ENCODE results near the gene MYPN. TPM values are rescaled to one million over a fixed set of nuclear protein-coding genes. Genes with fewer than 3 reads are reported as not detected.

Gene MYPN
- polyA plus RNA-seq, 1 experiment, result 9.7 TPM

DNA sequence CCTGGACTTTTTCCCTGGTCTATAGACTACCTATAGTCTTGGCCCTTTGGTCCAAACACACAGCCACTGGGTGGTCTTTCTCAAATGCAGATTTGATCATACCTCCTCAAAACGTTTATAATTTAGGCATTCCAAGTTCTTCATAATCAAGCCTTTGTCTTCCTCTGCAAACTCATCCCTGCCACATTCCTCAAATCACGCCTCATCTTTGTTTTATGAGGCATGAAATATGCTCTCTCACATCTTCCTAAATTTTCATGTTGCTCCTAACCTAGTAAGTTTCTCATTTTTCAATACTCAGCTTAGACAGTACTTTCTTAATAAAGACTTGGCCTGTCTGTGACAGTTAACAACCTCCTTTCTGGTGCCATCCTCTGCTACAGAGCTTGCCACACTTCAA lies 23.3 kb upstream of the MYPN start:
- H3K27me3 ChIP-seq (ENCODE audit: control insufficient read depth, insufficient read depth, low read length), result no peaks in the 10 kb centered on the region
- ChIA-PET POLR2A (interaction anchor here (1.1 kb wide), 1 partner anchor 67 kb away, joined by 5 read pairs; no protein-coding TSS in a partner anchor), CTCF (interaction anchor here (1.3 to 6.8 kb wide), 3 partner anchors 39 to 127 kb away, joined by 3 to 146 read pairs (median 3); no protein-coding TSS in a partner anchor)
- no peak for DNase-seq (ENCODE audit: low read depth)
- no peaks in the 10 kb centered on the region for H3K36me3 ChIP-seq (ENCODE audit: control insufficient read depth, insufficient read depth, low read length)
- TF ChIP-seq, protein P1, sequence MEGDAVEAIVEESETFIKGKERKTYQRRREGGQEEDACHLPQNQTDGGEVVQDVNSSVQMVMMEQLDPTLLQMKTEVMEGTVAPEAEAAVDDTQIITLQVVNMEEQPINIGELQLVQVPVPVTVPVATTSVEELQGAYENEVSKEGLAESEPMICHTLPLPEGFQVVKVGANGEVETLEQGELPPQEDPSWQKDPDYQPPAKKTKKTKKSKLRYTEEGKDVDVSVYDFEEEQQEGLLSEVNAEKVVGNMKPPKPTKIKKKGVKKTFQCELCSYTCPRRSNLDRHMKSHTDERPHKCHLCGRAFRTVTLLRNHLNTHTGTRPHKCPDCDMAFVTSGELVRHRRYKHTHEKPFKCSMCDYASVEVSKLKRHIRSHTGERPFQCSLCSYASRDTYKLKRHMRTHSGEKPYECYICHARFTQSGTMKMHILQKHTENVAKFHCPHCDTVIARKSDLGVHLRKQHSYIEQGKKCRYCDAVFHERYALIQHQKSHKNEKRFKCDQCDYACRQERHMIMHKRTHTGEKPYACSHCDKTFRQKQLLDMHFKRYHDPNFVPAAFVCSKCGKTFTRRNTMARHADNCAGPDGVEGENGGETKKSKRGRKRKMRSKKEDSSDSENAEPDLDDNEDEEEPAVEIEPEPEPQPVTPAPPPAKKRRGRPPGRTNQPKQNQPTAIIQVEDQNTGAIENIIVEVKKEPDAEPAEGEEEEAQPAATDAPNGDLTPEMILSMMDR (IDR thresholded peaks at IDR 0.05; ENCODE audit: insufficient read depth, low read depth, low read length), result no peak
- no peak overlapping the region for H3K4me3 ChIP-seq (ENCODE audit: low read depth, low read length)

DNA sequence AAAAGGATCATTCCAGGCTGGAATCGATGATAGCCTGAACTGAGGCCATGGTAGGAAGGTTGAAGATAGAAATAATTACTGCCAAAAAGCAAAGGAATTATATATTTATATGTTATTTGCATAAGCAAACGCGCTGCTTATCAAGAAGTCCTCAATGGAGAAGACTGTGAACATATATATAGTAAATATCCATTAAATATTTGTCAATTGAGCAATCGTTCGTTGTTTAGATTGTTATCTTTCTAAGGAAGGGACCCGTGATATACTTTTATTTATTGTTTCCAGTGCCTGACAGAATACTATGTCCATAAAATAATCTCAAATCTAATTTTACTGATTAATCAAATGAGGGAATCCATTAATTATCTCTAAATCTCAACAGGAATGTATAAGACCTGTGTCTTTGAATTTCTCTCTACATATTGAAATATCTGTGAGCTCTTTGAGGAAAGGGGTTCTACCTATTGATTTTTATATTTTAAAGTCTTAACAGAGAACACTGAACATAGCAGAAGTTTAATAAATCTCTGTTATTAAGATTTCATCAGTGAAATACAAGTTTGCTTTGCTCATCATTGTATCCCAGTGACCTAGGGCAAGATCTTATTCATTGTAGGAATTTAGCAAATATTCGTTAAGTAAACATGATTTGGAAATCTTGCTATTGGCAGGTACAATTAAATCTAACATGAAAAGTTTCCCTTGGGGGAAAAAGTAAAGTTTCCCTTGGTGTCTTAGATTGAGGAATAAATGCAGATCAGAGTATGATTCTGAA lies 22.2 kb upstream of the MYPN start:
- CTCF ChIA-PET, result interaction anchor here (1.4 to 6.8 kb wide), 2 partner anchors 68 to 126 kb away, joined by 3 to 146 read pairs; no protein-coding TSS in a partner anchor
- TF ChIP-seq, protein P1 (IDR thresholded peaks at IDR 0.05; ENCODE audit: insufficient read depth, low read depth, low read length), result no peak

DNA sequence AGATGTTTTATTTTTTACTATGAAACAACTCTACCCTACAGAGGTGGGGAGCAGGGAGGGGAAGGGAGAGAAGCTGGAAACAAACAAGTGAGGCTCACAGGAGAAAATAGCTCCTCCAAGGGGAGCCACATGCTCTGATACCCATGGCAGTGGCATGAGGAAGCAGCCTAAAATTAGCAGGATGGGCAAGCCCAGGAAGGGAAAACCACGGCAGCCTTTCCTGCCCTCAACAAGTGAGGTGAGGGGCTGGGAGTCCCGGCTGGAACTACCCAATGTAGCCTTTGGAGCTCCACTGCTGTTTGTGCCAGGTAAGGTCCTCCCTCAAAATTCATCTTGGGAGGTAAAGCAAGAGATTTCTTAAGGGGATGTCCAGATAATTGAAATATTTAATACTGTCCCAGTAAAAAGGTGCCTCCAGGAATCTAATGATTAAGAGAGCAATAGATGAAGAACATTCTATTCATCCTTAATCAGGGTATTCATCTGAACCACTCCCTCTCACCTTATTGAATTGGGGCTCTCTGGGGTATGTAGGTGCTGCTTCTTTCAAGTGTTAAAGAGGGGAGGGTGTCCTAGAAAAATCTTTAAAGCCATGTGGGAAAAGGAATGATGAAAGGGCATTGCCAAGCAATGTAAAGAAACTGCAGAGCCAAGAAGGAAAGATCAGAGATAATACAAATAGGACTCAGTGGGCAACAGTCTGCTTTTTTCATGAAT lies 21.4 kb upstream of the MYPN start:
- CTCF ChIA-PET, result interaction anchor here (1.3 to 6.8 kb wide), 2 partner anchors 67 kb away, joined by 5 to 146 read pairs; no protein-coding TSS in a partner anchor
- POLR2A ChIA-PET, result no interaction called here
- DNase-seq (ENCODE audit: low read depth), result no peak

More for the DNA sequence above, 22.2 kb upstream of the MYPN start:
- Histone ChIP-seq H3K27me3 (ENCODE audit: control insufficient read depth, insufficient read depth, low read length) (no peaks in the 10 kb centered on the region), H3K4me3 (ENCODE audit: low read depth, low read length) (no peak overlapping the region), H3K36me3 (ENCODE audit: control insufficient read depth, insufficient read depth, low read length) (no peaks in the 10 kb centered on the region)
- DNase-seq (ENCODE audit: low read depth), result no peak
- POLR2A ChIA-PET, result no interaction called here

DNA sequence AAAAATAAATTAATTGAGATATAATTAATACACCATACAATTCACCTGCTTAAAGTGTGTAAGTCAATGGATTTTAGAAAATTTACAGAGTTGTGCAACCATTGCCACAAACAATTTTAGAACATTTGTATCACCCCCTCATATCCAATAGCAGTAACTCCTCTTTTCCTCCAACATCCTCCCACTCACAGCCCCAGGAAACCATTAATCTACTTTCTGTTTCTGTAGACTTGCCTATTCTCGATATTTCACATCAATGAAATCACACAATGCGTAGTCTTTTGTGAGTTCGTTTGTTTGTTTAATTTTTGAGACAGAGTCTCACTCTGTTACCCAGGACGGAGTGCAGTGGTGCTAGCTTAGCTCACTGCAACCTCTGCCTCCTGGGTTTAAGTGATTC lies 20.5 kb upstream of the MYPN start:
- ChIA-PET POLR2A (no interaction called here), CTCF (interaction anchor here (1.3 kb wide), 1 partner anchor 66 kb away, joined by 5 read pairs; no protein-coding TSS in a partner anchor)
- Histone ChIP-seq H3K36me3 (ENCODE audit: control insufficient read depth, insufficient read depth, low read length) (no peaks in the 10 kb centered on the region), H3K4me3 (ENCODE audit: low read depth, low read length) (no peak overlapping the region), H3K27me3 (ENCODE audit: control insufficient read depth, insufficient read depth, low read length) (no peaks in the 10 kb centered on the region)
- no peak for DNase-seq (ENCODE audit: low read depth)
- TF ChIP-seq, protein P1 (IDR thresholded peaks at IDR 0.05; ENCODE audit: insufficient read depth, low read depth, low read length), result no peak

More for the DNA sequence above, 21.4 kb upstream of the MYPN start:
- TF ChIP-seq, protein P1 (IDR thresholded peaks at IDR 0.05; ENCODE audit: insufficient read depth, low read depth, low read length), result no peak
- Histone ChIP-seq H3K36me3 (ENCODE audit: control insufficient read depth, insufficient read depth, low read length) (no peaks in the 10 kb centered on the region), H3K4me3 (ENCODE audit: low read depth, low read length) (no peak overlapping the region), H3K27me3 (ENCODE audit: control insufficient read depth, insufficient read depth, low read length) (no peaks in the 10 kb centered on the region)

DNA sequence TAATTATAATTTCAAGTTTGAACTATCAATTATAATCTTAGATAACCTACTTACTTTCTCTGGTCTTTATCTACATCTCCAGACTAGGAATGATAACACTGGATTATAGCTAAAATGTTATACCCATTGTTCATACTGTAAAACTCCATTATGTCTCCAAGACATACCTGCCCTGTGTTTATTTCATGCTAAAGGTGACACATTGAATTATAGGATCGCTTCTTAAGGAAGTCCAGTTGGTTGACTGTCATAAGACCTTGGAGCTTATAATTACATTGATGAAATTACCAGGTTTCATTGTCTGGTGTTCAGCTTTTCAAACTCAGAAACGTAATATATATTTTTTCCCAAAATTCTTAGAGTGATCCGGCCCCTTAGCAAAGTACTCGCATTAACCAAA lies 18.7 kb upstream of the MYPN start:
- POLR2A ChIA-PET, result no interaction called here
- Histone ChIP-seq H3K4me3 (ENCODE audit: low read depth, low read length) (no peak overlapping the region), H3K36me3 (ENCODE audit: control insufficient read depth, insufficient read depth, low read length) (no peaks in the 10 kb centered on the region), H3K27me3 (ENCODE audit: control insufficient read depth, insufficient read depth, low read length) (no peaks in the 10 kb centered on the region)
- CTCF ChIA-PET, result interaction anchor here (0.6 to 1.6 kb wide), 3 partner anchors 9 to 66 kb away, joined by 3 to 6 read pairs (median 3); no protein-coding TSS in a partner anchor
- no peak for DNase-seq (ENCODE audit: low read depth)
- TF ChIP-seq, protein P1 (IDR thresholded peaks at IDR 0.05; ENCODE audit: insufficient read depth, low read depth, low read length), result no peak
